ENCODE measurements around the gene ADAM33.

ADAM33 gene

DNA sequence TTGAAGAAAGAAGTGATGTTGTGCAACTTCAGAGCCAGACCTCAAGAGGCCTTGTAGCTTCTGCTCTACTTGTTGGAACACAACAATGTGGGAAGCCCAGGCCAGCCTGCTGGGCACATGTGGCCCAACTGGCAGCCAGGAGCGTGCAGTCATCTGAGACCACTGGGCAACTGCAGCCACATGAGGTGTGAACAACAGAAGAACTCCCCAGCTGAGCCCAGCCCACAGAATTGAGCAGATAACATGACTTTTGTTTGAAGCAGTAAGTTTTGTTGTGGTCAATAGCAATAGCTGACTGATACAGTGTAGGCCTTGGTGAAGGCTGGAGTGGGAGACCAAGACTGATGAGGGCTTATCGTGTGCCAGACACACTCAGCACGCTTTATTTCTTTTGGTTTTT lies 8.6 kb upstream of the ADAM33 start:
- DNase-seq (ENCODE audit: extremely low spot score, insufficient read length, low read depth) (no peak), FAIRE-seq (no peak)

DNA sequence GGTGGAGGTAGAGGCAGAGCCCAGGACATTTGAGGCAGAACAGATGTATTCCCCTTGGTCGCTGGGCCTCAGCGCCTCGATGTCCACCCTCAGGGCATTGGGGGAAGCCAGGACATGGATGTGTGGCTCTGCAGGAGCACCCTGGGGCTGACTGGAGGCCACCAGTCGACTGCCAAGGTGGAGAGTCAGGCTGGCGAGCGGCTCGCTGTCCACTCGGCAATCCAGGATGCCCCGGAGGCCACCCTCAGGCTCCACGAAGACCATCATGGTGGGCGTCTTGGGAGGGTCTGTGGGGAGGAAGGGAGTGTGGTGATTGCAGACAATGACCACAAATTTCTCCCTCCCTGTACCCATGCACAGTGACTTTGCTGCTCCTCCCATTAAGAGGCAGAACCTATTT lies 8.2 kb upstream of the ADAM33 start:
- DNase-seq (ENCODE audit: extremely low spot score, insufficient read length, low read depth) (no peak), FAIRE-seq (no peak)

DNA sequence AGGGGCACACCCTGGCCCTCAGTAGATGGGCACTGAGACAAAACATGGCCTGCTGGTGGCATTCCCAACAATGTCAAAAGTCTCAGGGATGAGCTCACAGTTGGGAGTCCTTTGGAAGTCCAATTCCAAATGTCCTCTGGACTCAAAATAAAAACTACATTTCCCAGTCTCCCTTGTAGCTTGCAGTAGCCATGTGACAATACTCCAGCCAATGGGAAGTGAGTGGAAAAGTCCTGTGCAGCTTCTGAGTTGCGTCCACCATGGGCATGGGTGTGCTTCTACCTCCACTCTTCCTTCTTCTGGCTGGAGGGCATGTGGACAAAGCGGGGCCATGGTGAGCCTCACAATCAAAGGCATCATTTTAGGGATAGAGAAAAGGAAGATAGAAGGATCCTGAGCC lies 5.8 kb upstream of the ADAM33 start:
- FAIRE-seq (no peak), DNase-seq (ENCODE audit: extremely low spot score, insufficient read length, low read depth) (no peak)

DNA sequence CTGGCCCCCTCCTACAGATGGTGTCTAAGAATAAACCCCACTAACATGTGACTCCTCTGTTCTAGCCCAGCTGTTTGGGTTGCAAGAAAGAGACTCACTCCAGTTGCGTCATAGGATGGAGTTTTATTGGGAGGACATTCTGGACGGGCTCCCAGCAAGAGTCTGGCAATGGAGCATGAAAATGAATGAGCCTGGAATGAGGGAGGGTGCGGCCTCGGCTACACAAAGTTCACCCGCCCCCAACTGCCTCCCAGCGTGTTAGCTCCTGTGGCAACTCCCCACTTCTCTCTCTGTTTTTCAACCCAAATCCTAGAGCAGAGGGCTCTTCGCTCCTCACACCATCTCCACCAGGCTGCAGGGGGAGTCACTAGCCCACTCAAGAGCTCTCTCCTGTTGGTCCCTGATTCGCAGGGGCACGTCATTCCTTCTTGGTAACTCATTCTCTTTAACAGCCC lies 5.1 kb upstream of the ADAM33 start:
- FAIRE-seq, result no peak
- DNase-seq (ENCODE audit: extremely low spot score, insufficient read length, low read depth), result no peak

DNA sequence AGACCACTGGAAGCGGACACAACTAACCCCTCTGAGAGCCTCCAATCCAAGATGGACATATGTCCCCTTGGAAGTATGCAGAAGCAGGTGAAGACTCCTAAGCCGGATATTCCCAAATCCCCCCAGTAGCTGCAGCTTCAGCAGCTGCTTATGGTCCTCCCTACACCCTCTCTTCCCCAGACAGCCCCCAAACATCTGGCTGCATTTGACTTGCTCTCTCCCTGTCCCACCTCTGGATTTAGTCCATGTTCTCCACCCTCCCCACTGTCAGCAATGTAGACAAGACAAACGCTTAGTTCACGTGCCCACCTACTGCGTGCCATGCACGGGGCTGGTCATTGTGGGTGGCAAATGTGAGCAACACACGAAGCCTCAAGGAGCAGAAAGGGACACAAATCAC lies 4.6 kb upstream of the ADAM33 start:
- FAIRE-seq, result no peak
- DNase-seq (ENCODE audit: extremely low spot score, insufficient read length, low read depth), result no peak

DNA sequence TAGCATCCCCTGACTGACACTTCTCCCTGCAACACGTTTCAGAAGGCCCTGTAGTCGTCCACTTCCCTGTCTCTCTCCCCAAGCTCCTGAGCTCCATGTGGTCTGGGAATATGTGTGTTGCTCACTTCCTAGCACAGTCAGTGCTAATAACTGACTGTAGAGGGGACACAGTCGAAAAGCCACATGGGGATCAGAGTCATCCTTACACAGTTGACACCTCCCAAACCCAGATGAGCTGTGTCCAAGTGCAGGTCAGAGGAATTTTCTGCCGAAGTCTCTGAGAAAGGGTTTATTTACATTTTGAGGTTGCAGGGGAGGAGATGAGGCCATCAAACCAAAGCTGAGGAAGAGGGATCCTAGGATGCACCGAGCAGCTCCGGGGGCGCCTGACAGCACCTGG lies 3.5 kb upstream of the ADAM33 start:
- no peak for DNase-seq (ENCODE audit: extremely low spot score, insufficient read length, low read depth)
- no peak for FAIRE-seq

DNA sequence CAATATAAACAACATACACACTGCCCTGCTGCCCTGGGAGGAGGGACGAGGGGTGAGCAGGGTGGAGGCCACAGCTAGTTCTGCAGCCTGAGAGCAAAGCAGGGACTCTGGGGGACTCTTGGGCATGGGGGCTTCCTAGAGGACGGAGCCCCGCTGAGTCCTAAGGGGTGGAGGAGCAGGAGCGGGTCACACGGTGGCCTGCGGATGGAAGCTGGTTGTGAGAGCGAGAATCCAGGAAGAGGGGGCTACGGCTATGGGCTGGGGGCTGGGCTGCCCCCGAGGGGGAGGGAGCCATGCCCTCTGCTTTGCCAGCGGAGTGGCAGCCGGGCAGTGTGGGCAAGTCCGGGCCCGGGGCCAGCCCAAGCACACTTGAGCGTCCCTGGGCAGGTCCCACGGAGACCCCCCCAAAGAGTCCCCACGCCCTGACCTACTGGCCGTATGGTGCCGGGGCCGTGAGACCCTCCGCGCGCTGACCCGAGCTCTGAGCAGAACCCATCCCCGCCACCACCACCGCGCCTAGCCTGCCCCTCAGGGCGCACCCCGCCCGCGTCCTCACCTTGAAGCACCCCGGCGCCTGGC lies 369 bp downstream of the ADAM33 start:
- no peak for DNase-seq (ENCODE audit: extremely low spot score, insufficient read length, low read depth)
- no peak for FAIRE-seq

DNA sequence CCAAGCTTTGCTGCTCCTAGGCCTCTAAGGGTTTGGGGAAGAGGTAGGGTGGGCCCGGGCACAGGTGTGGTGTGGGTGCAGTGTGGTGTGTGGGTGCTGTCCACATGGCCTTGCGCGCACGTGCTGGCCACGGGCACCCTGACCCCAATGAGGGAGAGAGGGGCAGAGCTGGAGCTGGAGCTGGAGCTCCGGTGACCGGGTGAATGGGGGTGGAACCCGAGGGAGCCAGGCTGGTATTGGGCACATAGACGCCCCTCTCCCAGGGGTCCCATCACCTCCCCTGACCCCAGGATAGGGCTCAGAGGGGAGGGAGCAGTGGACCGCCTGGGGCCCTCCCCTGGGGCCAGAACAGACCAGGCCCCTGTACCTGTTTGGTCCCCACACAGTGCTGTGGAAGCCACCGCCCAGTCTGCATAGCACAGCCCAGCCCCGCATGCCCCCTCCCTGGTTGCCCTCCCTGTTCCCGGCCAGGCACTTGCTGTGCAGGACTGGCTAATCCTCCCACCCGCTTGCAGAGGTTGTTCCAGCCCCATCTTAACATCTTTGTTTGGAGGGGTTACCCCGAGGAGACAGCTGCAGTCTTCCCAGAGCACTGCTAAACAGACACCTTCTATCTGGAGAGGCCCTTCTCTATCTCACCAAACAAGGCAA lies 984 bp downstream of the ADAM33 start:
- no peak for FAIRE-seq

DNA sequence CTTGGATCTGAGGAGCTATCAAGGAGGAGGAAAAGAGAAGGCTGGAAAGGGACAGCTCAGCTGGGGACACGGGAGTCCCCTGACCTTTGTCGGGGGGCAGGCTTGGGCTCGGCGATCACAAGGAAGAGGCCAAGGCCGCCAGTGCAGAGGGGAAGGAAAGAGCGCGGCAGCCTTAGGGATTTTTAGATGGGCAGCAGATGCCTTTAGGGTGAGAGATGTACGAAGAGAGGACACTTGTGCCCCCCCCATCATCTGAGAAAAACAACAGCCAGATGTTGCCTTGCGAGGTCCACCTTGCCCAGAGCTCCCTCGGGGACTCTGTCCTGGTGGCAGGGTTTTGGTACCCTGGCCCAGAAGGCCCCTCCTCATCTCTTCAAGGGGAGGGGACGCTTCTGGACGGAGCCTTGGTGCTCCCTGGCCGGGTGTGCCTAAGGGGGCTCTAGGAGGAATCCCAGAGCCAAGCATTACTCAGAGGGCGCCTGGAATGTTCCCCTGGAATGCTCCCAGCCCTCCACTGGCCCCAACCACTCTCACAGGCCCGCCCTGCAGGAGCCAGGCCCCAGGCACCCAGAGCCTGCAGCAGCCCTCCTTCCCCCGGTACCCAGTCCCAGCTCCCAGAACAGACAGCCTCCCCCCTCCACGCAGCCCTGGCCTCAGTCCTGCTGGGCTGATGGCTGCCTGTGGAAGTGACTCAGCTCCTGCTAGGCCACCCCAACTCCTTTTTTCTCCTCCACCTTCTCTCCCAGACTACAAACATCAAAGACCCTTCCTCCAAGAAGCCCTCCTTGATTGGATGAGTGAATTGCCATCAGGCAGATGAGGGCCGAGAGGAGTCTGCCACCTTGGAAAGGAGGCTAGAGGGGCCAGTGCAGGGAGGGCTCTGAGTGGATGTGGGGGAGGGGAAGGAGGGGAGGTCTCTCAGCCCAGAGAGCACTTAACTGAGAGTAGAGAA lies 1.8 kb downstream of the ADAM33 start:
- DNase-seq (ENCODE audit: extremely low spot score, insufficient read length, low read depth) (no peak), FAIRE-seq (no peak)

More for the DNA sequence above, 984 bp downstream of the ADAM33 start:
- DNase-seq (ENCODE audit: extremely low spot score, insufficient read length, low read depth), result no peak

DNA sequence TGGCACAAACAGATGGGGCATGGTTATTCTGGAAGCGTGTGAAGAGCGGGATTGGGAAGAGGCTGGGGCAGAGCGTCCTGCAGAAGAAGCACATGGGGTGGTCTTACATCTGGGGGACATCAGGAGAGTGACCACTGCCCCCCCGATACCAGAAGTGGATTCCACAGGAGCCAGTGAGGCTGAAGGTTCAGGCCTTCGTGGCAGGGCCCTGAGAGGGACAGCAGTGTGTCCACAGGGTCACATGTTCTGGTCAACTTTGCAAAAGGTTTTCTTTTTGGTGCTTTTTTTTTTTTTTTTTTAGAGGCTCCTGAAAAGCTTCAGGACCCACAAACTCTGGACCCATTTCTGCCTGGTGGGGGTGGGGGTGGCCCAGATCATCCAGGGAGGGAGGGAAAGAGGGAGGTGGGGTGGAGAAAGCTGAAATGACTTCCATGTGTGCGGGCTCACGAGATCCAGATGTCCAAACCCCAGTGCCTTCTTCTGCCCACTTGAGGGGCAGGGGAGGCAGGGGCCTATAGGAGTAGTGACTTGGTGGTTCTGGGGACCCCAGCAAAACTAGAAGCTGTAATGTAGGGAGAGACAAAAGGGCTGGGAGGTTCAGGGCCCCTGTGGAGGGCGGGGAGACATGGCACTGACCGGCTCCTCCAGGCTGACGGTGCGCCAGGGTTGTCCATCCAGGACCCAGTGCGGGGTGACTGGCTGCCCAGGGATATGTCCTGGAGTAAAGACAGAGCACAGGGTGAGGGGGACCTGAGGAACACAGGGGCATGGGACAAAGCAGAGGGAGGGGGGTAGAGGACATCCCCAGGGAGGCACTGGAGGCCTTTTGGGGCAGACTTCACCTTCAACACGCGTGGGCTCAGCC lies 2.7 kb downstream of the ADAM33 start:
- DNase-seq (ENCODE audit: extremely low spot score, insufficient read length, low read depth), result no peak
- FAIRE-seq, result no peak

DNA sequence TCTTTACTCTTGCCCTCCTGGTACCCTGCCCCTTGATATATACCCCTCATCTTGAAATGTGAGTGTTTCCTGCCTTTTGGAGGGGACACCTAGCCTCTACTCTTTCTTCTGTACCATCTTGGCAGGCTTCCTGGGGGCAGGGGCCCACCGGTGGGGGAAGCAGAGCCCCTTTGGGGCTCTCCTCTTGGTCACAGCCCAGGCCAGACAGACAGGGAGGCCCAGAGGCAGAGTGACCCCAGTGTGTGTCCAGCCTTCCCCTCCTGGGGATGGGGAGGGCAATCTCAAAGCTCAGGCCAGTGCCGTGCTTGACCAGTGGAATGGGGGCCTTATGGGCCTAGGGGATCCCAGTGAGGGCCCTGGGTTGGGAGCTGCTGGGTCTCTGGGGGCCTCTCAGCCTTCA lies 3.6 kb downstream of the ADAM33 start:
- DNase-seq (ENCODE audit: extremely low spot score, insufficient read length, low read depth) (no peak), FAIRE-seq (no peak)

DNA sequence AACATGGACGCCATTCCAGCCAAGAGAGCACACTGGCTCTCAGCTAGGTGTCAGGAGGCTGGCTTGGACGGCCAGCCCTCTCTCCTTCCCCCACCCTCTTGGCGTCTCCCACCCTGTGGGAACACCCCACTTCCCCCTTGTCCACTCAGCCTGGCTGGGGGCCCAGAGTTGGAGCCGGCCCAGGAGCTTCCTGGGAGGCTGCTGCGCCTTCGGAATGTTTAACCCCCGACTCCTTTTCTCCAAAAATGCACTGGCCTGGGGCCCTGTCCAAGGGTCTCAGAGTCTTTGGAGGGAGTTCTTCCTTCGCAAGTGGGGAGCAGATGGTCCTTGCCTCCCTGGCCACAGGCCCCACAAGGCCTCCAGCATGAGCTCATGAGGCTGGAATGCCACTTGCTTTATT lies 4.1 kb downstream of the ADAM33 start:
- DNase-seq (ENCODE audit: extremely low spot score, insufficient read length, low read depth), result no peak
- FAIRE-seq, result no peak

DNA sequence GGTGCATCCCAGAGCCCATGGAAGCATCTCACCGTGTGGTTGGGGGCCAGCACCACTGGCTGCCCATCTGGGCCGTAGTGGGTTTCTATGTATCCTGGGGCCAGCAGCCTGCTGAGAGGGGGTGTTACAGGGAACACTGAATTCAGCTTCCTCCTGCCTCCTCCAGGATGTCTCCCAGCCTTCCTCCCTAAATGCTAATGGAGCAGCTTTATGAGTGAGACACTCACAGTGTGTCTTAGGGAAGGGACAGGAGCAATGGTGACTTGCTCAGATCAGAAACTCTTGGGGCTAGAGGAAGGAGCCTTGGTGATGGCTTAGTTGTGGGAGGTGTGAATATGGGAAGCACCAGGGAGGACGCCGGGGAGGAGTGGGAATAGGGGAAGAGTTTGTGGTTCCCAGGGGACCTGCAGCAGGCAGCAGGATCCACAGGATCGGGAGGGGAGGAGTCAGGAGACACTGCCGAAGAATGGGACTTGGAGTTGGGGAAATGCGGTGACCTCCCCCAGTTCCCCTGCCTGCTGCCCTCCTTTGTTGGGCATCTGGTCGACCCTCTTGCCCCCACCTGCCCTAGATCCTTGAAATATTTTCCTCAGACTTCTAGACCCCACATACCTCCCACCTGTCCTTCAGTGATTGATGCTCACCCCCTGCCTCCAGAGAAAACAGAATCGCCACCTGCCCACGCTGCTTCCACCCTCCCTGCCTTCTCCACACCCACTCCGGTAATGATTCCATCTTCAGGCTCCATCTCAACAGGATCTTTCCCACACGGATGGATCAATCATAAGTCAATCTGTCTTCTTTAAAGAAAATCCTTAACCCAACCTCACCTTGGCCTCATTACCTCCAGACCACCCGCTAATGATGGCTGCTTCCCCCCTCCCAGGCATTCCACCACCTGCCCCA lies 6.6 kb downstream of the ADAM33 start:
- DNase-seq (ENCODE audit: extremely low spot score, insufficient read length, low read depth), result no peak

DNA sequence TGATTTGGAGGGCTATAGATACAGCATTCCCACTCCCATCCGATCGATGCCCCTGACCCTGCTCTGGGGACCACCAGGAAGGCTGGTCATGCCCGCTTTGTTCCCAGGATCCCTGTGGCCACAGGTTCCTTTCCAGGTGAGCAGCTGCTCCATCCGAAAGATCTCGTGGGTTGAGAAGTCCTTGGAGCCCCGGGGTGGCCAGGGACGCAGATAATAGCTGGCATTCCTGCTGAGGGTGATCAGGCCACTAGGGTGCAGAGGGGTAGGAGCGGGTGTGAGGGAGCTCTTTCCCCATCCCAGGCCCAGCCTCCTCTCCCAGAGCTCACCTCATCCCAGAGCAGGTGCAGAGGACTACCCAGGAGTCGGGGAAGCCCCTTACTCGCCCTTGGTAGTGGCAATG lies 7.4 kb downstream of the ADAM33 start:
- FAIRE-seq, result no peak
- no peak for DNase-seq (ENCODE audit: extremely low spot score, insufficient read length, low read depth)

More for the DNA sequence above, 6.6 kb downstream of the ADAM33 start:
- no peak for FAIRE-seq

DNA sequence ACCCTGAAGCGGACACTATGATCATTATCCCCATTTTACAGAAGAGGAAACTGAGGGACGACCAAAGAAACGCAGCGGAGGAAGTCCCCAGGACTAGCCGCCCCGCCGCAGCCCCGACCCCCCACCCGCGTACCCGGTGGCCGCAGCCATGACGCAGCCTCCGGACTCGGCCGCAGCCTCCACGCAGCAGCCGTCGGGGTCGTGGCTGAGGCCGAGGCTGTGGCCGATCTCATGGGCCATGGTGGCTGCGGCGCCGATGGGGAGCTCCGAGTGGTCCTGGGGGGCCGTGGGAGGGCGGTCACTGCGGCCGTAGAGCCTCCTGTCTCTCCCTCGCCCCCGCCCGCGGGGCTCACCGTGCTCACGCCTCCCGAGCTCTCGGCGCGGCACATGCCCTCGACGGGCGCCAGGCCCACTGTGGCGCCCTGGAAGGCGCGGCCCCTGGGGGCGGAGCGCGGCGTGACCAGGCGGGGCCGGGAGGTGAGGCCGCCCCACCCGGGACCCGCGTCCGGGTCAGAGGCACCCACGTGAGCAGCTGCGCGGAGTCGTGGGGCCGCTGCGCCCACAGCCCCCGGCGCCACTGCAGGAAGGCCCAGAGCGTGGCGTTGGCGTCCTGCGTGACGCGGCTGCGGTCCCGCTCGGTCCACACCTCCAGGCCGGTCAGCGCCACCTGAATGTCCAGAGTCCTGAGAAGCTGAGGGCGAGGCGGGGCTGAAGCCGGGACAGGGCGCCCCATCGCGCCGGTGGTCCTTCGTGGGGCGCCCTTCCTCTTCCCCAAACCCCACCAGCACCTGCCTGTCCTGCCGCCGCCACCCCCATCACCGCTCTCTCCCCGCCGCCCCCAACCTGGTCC lies 8.4 kb downstream of the ADAM33 start:
- no peak for FAIRE-seq
- no peak for DNase-seq (ENCODE audit: extremely low spot score, insufficient read length, low read depth)

DNA sequence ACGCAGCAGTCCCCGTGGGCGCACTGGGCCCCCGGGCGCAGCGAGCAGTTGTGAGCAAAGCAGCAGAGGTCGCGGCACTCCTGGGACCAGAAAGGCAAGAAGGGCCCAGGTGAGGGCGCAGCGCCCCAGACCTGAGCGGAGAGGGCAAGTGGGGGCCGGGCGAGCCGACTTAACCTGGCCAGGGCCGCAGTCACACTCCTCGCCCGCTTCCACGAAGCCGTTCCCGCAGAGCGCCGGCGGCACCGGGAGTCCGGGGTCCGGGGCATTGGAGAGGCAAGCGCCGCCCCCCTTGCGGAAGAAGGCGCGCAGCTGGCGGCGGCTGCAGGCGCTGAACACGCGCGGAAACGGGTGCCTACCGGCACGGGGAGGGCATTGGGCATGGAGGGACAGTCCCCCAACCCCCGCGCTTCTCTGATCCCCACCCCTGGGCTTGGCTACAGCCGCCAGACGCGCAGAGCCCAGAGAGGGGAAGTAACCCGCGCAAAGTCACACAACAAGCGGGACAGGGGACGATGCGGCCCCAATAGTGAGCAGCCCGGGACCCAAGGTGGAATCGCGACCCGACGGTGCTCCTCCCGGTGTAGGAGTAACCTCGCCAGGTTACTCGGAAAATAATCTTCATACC lies 9.2 kb downstream of the ADAM33 start:
- no peak for FAIRE-seq
- no peak for DNase-seq (ENCODE audit: extremely low spot score, insufficient read length, low read depth)

DNA sequence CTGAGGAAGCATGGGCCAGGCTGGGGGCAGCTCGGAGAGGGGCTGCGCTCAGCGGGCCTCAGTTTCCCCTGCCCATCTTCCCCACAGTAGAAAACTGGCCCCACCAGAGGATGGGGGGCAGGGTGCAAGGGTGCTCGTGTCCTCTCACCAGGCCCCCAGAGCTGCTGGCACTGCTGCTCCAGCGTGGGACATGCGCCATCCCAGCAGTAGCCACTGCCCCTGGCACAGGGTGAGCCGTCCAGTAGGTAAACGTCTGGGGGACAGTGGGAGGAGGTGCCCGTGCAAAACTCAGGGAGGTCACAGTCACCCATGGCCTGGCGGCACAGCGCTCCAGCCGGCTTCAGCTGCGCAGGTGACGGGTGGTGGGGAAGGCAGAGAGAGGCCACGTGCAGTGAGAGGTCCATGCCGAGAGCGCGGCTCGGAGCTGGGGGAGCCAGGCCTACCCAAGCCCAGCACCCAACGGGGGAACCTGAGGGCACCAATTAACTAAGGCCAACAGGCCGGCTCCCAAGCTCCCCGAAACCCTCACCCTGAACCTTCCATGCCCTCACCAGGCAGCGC lies 9.7 kb downstream of the ADAM33 start:
- FAIRE-seq, result no peak
- no peak for DNase-seq (ENCODE audit: extremely low spot score, insufficient read length, low read depth)

DNA sequence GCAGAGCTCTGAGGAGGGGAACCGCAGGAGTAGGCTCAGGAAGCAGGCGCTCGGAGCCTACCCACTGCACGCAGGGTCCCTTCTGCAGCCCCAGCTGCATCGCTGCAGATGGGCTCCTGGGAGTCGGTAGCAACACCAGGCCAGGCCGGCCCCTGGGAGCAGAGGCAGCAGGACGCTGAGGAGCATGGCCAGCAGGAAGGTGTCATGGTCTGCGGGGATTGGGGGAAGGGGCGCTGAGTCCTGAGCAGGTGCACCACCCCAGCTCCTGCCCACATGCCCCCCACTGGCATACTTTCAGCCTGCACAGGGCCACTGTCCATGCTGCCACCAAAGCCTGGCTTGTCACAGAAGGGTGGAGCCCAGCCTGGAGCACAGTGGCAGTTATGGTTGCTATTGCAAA lies 10.9 kb downstream of the ADAM33 start:
- DNase-seq (ENCODE audit: extremely low spot score, insufficient read length, low read depth), result no peak
- no peak for FAIRE-seq

Data from GM18507 (cell line).